IMR-90 (cell line): ENCODE results near the gene BCL2. TPM values are rescaled to one million over a fixed set of nuclear protein-coding genes. Genes with fewer than 3 reads are reported as not detected.
A peak's percentile ranks its signal among the peaks of the same experiment; 100 is the strongest.

ENCODE experiments used
- ATAC-seq: fragments of 200-7000 bp; cut with Tn5 transposase; 2 replicates; pipeline ENCODE4 v1.9.1; 2020; ENCODE audit warnings: low read depth, mild to moderate bottlenecking, moderate library complexity
- BruUV-seq: library from RNA; stranded (reverse); fragments of 400-500 nt; replicated peaks from 2 replicates; lab custom pipeline; 2021; lab: Mats Ljungman, UMichigan
- CTCF ChIA-PET: fragments of 300-600 bp; formaldehyde crosslinking; extraction: SDS; loops from one replicate; lab custom pipeline; 2021; ENCODE audit warnings: antibody characterized with exemption; lab: Yijun Ruan, JAX
- POLR2A ChIA-PET: fragments of 300-600 bp; sonication (Branson Sonifier 250); formaldehyde crosslinking; loops from one replicate; lab custom pipeline; 2022; ENCODE audit warnings: antibody characterized with exemption; ENCODE audit not compliant: unreplicated experiment; lab: Charles Lee
- DNase-seq: peaks from one replicate; pipeline ENCODE4 v3.0.0; 2013
- H2AFZ ChIP-seq: replicated peaks from 2 replicates; pipeline ENCODE3; 2013; ENCODE audit warnings: low read length, mild to moderate bottlenecking; ENCODE audit not compliant: poor library complexity
- H2AK5ac ChIP-seq: 2 replicates; pipeline ENCODE4 v1.6.1; 2013; ENCODE audit warnings: low read depth, low read length, inconsistent platforms
- H2AK9ac ChIP-seq: replicated peaks from 2 replicates; pipeline ENCODE3; 2013; ENCODE audit warnings: mild to moderate bottlenecking, low read depth, low read length, moderate library complexity; ENCODE audit not compliant: poor library complexity
- H2BK120ac ChIP-seq: 2 replicates; pipeline ENCODE4 v1.6.1; 2013; ENCODE audit warnings: low read depth, low read length, inconsistent platforms
- H2BK15ac ChIP-seq: 3 replicates; pipeline ENCODE4 v1.6.1; 2013; ENCODE audit warnings: low read depth, low read length, inconsistent platforms
- H2BK20ac ChIP-seq: 2 replicates; pipeline ENCODE4 v1.6.1; 2013; ENCODE audit warnings: low read depth, mild to moderate bottlenecking, inconsistent platforms, low read length, moderate library complexity
- H2BK5ac ChIP-seq: 2 replicates; pipeline ENCODE4 v1.6.1; 2013; ENCODE audit warnings: mild to moderate bottlenecking, low read depth, low read length, inconsistent platforms; ENCODE audit not compliant: poor library complexity, severe bottlenecking
- H3K14ac ChIP-seq: replicated peaks from 2 replicates; pipeline ENCODE4 v1.6.1; 2013; ENCODE audit warnings: low read depth, low read length, inconsistent platforms
- H3K18ac ChIP-seq: 2 replicates; pipeline ENCODE4 v1.6.1; 2013; ENCODE audit warnings: low read depth, low read length, control low read depth
- H3K23ac ChIP-seq: 2 replicates; pipeline ENCODE4 v1.6.1; 2013; ENCODE audit warnings: low read depth, low read length, inconsistent platforms
- H3K27ac ChIP-seq: 2 replicates; pipeline ENCODE4 v1.5.1; 2013; ENCODE audit warnings: mild to moderate bottlenecking, control low read depth, low read length; ENCODE audit not compliant: insufficient read depth
- H3K27me3 ChIP-seq: 2 replicates; pipeline ENCODE4 v1.6.1; 2013; ENCODE audit warnings: low read length; ENCODE audit not compliant: control insufficient read depth, insufficient read depth
- H3K36me3 ChIP-seq: 2 replicates; pipeline ENCODE4 v1.6.1; 2013; ENCODE audit warnings: low read length, mixed read lengths; ENCODE audit not compliant: control insufficient read depth, insufficient read depth
- H3K4ac ChIP-seq: 2 replicates; pipeline ENCODE4 v1.6.1; 2013; ENCODE audit warnings: low read depth, low read length, inconsistent platforms
- H3K4me1 ChIP-seq: 2 replicates; pipeline ENCODE4 v1.6.1; 2013; ENCODE audit warnings: low read length, mixed read lengths; ENCODE audit not compliant: control insufficient read depth, insufficient read depth
- H3K4me2 ChIP-seq: 2 replicates; pipeline ENCODE4 v1.6.1; 2013; ENCODE audit warnings: low read depth, mild to moderate bottlenecking, control low read depth, low read length, moderate library complexity
- H3K4me3 ChIP-seq: 2 replicates; pipeline ENCODE4 v1.5.1; 2013; ENCODE audit warnings: low read depth, mild to moderate bottlenecking, control low read depth, low read length, moderate library complexity; ENCODE audit not compliant: insufficient read depth
- H3K56ac ChIP-seq: 2 replicates; pipeline ENCODE4 v1.6.1; 2013; ENCODE audit warnings: low read length, inconsistent platforms; ENCODE audit not compliant: insufficient read depth; ENCODE audit errors: extremely low read depth
- H3K79me1 ChIP-seq, 2 experiments: 2 replicates each; pipeline ENCODE4 v1.6.1; 2013; ENCODE audit warnings: low read length in 2 of 2, inconsistent platforms in 1 of 2, low read depth in 1 of 2
- H3K9ac ChIP-seq: 2 replicates; pipeline ENCODE4 v1.6.1; 2013; ENCODE audit warnings: low read depth, low read length, control low read depth
- H3K9me1 ChIP-seq: 2 replicates; pipeline ENCODE4 v1.6.1; 2013; ENCODE audit warnings: low read length, inconsistent platforms; ENCODE audit not compliant: insufficient read depth
- H3K9me3 ChIP-seq: 2 replicates; pipeline ENCODE4 v1.6.1; 2013; ENCODE audit warnings: low read length; ENCODE audit not compliant: control insufficient read depth, insufficient read depth
- H4K20me1 ChIP-seq: 2 replicates; pipeline ENCODE4 v1.6.1; 2013; ENCODE audit warnings: low read length, inconsistent platforms; ENCODE audit not compliant: insufficient read depth
- H4K5ac ChIP-seq: 2 replicates; pipeline ENCODE4 v1.6.1; 2013; ENCODE audit warnings: mild to moderate bottlenecking, low read depth, low read length, control low read depth
- H4K8ac ChIP-seq, 2 experiments: 2 replicates each; pipeline ENCODE4 v1.6.1; 2013; ENCODE audit warnings: low read depth in 2 of 2, low read length in 2 of 2, control low read depth in 1 of 2, inconsistent platforms in 1 of 2
- H4K91ac ChIP-seq: 2 replicates; pipeline ENCODE4 v1.6.1; 2013; ENCODE audit warnings: low read depth, low read length, inconsistent platforms; ENCODE audit not compliant: insufficient read depth
- BHLHE40 ChIP-seq: fragments of 150-350 bp; IDR thresholded peaks from 2 replicates; pipeline ENCODE4 v1.6.1; 2016; ENCODE audit warnings: mild to moderate bottlenecking, low read depth, low read length
- MXI1 ChIP-seq: IDR thresholded peaks from 2 replicates; pipeline ENCODE4 v1.6.1; 2012; ENCODE audit warnings: low read depth, mild to moderate bottlenecking, low read length, moderate library complexity, borderline replicate concordance
- WGBS, 2 experiments: methylation state at CpG; one replicate each; pipeline versions ENCODE4 v1.1.5 to v1.1.7; 2013; ENCODE audit warnings: missing lambda C conversion rate in 2 of 2; ENCODE audit not compliant: insufficient read length in 1 of 2; ENCODE audit errors: extremely low coverage in 2 of 2; 5-methylcytosine and 5-hydroxymethylcytosine counted together
- dilution Hi-C: fragments of 300-500 bp; cut with HindIII; formaldehyde crosslinking; loops from one replicate; pipeline ENCODE4 v1.14.3; 2018; ENCODE audit warnings: low sequenced_read_pairs; ENCODE audit not compliant: unreplicated experiment
- in situ Hi-C: fragments of 300-500 bp; cut with MboI; formaldehyde crosslinking; loops from 3 replicates; pipeline ENCODE4 v1.14.3; 2019; ENCODE audit warnings: low sequenced_read_pairs, inconsistent platforms, mixed read lengths
- intact Hi-C: fragments of 100-400 bp; cut with micrococcal nuclease; formaldehyde crosslinking; loops from 2 replicates; pipeline ENCODE4 v1.10.0; 2022
- polyA plus RNA-seq, 3 experiments: library from polyadenylated mRNA; depleted of rRNA; stranded (reverse); fragments of >200 nt; gene quantifications; 2 replicates each; pipeline ENCODE4 v1.2.3, GENCODE V29; 2012; ENCODE audit warnings: low replicate concordance in 1 of 3
- total RNA-seq: library from RNA; depleted of rRNA; stranded (reverse); fragments of >200 nt; gene quantifications from 2 replicates; pipeline ENCODE4 v1.2.3, GENCODE V29; 2012
- TF ChIP-seq, protein P1 (sequence below): conservative IDR thresholded peaks from 2 replicates; pipeline ENCODE4 v1.5.1; 2012; ENCODE audit warnings: mild to moderate bottlenecking, low read depth, low read length, improper control_type of control experiment

The BCL2 gene
- total and polyA plus RNA-seq, 2 of the 4 experiments (the other 2 are of a cell fraction), result 0.24 to 0.54 TPM

- Histone ChIP-seq H3K9ac (no peak overlapping the region), H3K18ac (no peak overlapping the region), H3K4me2 (no peak overlapping the region), H2BK15ac (no peak overlapping the region), H3K27ac (no peak overlapping the region), H3K56ac (no peak overlapping the region), H2BK5ac (no peak overlapping the region), H4K20me1 (no peaks in the 10 kb centered on the region), H3K4me3 (no peak overlapping the region), H3K9me3 (no peaks in the 10 kb centered on the region), H4K91ac (no peak overlapping the region), H2BK120ac (no peak overlapping the region), H2AK9ac (no peak overlapping the region), H4K5ac (no peak overlapping the region), H4K8ac (no peak overlapping the region), H3K9me1 (no peaks in the 10 kb centered on the region), H3K4me1 (no peaks in the 10 kb centered on the region), H2AFZ (peak overlapping the region; percentile 27), H3K23ac (no peak overlapping the region), H3K27me3 (peaks cover 22% of the 10 kb centered on the region), H2BK20ac (no peak overlapping the region), H3K36me3 (no peaks in the 10 kb centered on the region), H3K79me1 (no peaks in the 10 kb centered on the region), H2AK5ac (no peak overlapping the region; the same call in 1 of the 2 replicates), H3K14ac (no peak overlapping the region), H3K4ac (no peak overlapping the region)
- ChIA-PET CTCF (no interaction called here), POLR2A (no interaction called here)
- no TSS peak for BruUV-seq
- in situ Hi-C loops (no loop called here), dilution Hi-C loops (no loop called here), intact Hi-C loops (no loop called here)
- DNase-seq (no peak), ATAC-seq (no peak)
- 52% methylated on average over 8 of the region's 13 CpGs; no CpG with 5 or more reads in 1 of the 2 experiments for WGBS, 2 experiments
- TF ChIP-seq MXI1 (no peak), BHLHE40 (no peak)
- TF ChIP-seq, protein P1, sequence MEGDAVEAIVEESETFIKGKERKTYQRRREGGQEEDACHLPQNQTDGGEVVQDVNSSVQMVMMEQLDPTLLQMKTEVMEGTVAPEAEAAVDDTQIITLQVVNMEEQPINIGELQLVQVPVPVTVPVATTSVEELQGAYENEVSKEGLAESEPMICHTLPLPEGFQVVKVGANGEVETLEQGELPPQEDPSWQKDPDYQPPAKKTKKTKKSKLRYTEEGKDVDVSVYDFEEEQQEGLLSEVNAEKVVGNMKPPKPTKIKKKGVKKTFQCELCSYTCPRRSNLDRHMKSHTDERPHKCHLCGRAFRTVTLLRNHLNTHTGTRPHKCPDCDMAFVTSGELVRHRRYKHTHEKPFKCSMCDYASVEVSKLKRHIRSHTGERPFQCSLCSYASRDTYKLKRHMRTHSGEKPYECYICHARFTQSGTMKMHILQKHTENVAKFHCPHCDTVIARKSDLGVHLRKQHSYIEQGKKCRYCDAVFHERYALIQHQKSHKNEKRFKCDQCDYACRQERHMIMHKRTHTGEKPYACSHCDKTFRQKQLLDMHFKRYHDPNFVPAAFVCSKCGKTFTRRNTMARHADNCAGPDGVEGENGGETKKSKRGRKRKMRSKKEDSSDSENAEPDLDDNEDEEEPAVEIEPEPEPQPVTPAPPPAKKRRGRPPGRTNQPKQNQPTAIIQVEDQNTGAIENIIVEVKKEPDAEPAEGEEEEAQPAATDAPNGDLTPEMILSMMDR, result no peak
These were observed 113.0 kb downstream of the BCL2 start for GRCh38 chr18:63206433-63207142.
